Brain microvascular endothelial cell (primary cell): ENCODE data around the gene GNPTAB.

Experiments
- DNase-seq: peaks from one replicate; pipeline ENCODE4 v3.0.0-alpha.2; 2020
- H3K27ac ChIP-seq: fragments of 250-450 bp; sonication (Bioruptor Pico); 2 replicates; pipeline ENCODE4 v1.5.1; 2020; ENCODE audit warnings: mild to moderate bottlenecking, moderate library complexity
- H3K27me3 ChIP-seq: fragments of 250-450 bp; sonication (Bioruptor Pico); replicated peaks from 2 replicates; pipeline ENCODE4 v1.5.1; 2020; ENCODE audit warnings: mild to moderate bottlenecking
- H3K36me3 ChIP-seq: fragments of 250-450 bp; sonication (Bioruptor Pico); replicated peaks from 2 replicates; pipeline ENCODE4 v1.5.1; 2020; ENCODE audit warnings: mild to moderate bottlenecking
- H3K4me3 ChIP-seq: 2 replicates; pipeline ENCODE4 v1.5.1; 2011; ENCODE audit warnings: low read depth, mild to moderate bottlenecking, control low read depth, low read length, moderate library complexity
- CTCF ChIP-seq: IDR thresholded peaks from 2 replicates; pipeline ENCODE4 v1.5.1; 2011; ENCODE audit warnings: low read depth, mild to moderate bottlenecking, moderate library complexity, low read length, control low read depth, inconsistent platforms; ENCODE audit errors: missing control alignments
- in situ Hi-C: cut with HindIII; loops from 2 replicates; pipeline ENCODE4 v1.10.0; 2017; ENCODE audit warnings: low sequenced_read_pairs, low pct_ligation_motif_present

GNPTAB gene

GRCh38 chr12:101839324-101840283, 8.8 kb upstream of the GNPTAB start:
- TF ChIP-seq CTCF, result peak; percentile 90
- H3K27ac ChIP-seq, result no peak overlapping the region
- H3K4me3 ChIP-seq, result no peak overlapping the region
- no peaks in the 10 kb centered on the region for H3K27me3 ChIP-seq
- in situ Hi-C loops, result no loop called here
- DNase-seq, result peak; percentile 59
- no peaks in the 10 kb centered on the region for H3K36me3 ChIP-seq

- DNase-seq, result no peak
- Histone ChIP-seq H3K27me3 (no peaks in the 10 kb centered on the region), H3K36me3 (no peaks in the 10 kb centered on the region), H3K4me3 (no peak overlapping the region), H3K27ac (no peak overlapping the region)
- no peak for TF ChIP-seq CTCF
- in situ Hi-C loops, result no loop called here
These were observed 8.0 kb upstream of the GNPTAB start for GRCh38 chr12:101838628-101839323.

GRCh38 chr12:101832030-101832429, 1.3 kb upstream of the GNPTAB start:
- no peaks in the 10 kb centered on the region for H3K27me3 ChIP-seq
- no peaks in the 10 kb centered on the region for H3K36me3 ChIP-seq
- no peak overlapping the region for H3K27ac ChIP-seq
- TF ChIP-seq CTCF, result no peak
- no peak for DNase-seq
- H3K4me3 ChIP-seq, result no peak overlapping the region
- in situ Hi-C loops, result no loop called here

- in situ Hi-C loops, result no loop called here
These were observed 956 bp downstream of the GNPTAB start for GRCh38 chr12:101829639-101830366.

More at GRCh38 chr12:101829639-101830366, 956 bp downstream of the GNPTAB start:
- no peak for DNase-seq
- Histone ChIP-seq H3K27me3 (no peaks in the 10 kb centered on the region), H3K27ac (no peak overlapping the region), H3K36me3 (no peaks in the 10 kb centered on the region), H3K4me3 (peak overlapping the region; percentile 86)
- no peak for TF ChIP-seq CTCF
